Ramos (cell line): ENCODE data around the gene FARP1.

ENCODE experiments used
- in situ Hi-C: fragments of 300-500 bp; cut with MboI; formaldehyde crosslinking; loops from one replicate; pipeline ENCODE4 v1.14.3; 2022; ENCODE audit warnings: low sequenced_read_pairs; ENCODE audit not compliant: unreplicated experiment

FARP1 gene

GRCh38 chr13:98172590-98173422 lies 29.9 kb downstream of the FARP1 start:
- in situ Hi-C loops, result no loop called here

GRCh38 chr13:98173431-98174152 lies 30.7 kb downstream of the FARP1 start:
- in situ Hi-C loops, result no loop called here

GRCh38 chr13:98174307-98174706 lies 31.4 kb downstream of the FARP1 start:
- in situ Hi-C loops, result no loop called here

DNA sequence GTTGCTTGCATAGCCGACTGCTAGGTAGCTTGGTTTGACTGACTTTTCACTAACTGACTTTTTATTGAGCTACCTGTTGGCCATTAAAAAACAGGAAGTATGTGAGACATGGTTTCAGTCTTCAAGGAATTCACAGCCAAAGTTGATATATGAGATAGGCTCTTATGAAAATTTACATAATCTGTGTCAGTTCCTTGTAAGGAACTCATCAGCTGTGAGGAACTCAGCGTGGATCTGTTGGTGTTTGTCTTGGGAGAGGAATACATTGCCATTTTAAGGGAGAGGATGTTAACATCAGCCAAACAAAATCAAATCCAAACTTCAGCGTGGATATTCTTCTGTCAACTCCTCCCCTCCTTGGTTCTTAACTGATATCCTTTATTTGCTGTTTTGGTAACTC lies 32.1 kb downstream of the FARP1 start:
- in situ Hi-C loops, result no loop called here

GRCh38 chr13:98175823-98176222 lies 32.9 kb downstream of the FARP1 start:
- in situ Hi-C loops, result no loop called here

- in situ Hi-C loops, result no loop called here
Observed at GRCh38 chr13:98176777-98177608, 34.1 kb downstream of the FARP1 start, which contains the start of gene RNF113B. TSS of gene RNF113B (minus strand) at chr13:98177269. CDS start at chr13:98177236, 33 bp downstream.

- in situ Hi-C loops, result no loop called here
Observed at GRCh38 chr13:98180092-98180491, 37.2 kb downstream of the FARP1 start.

DNA sequence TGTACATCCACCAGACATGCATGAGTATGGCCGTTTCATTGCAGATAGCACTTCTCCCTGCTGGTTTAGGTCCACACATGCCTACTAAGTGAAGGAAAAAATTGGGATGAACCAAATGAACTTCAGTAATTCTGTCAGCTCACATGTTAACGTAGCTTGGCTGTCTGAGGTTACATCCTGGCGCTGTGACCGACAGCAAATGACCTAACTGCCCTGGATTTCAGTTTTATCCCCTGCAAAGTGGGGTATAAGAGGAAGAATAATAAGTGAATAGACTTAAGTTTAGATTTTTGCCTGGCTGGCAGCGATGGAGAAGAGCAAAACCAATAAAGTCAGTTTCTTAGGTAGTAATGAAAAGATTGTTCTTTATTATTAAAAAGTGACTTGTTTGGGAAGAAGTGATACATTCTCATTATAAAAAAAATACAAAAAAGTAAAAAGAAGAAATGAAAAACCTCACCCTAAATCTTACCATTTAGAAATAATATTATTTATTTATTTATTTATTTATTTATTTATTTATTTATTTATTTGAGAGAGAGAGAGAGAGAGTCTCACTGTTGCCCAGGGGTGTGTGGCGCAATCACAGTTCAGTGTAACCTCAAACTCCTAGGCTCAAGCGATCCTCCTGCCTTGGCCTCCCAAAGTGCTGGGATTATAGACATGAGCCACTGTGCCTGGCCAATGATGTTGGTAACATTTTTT lies 38.4 kb downstream of the FARP1 start:
- in situ Hi-C loops, result no loop called here

- in situ Hi-C loops, result no loop called here
Observed at GRCh38 chr13:98182153-98182552, 39.3 kb downstream of the FARP1 start.

DNA sequence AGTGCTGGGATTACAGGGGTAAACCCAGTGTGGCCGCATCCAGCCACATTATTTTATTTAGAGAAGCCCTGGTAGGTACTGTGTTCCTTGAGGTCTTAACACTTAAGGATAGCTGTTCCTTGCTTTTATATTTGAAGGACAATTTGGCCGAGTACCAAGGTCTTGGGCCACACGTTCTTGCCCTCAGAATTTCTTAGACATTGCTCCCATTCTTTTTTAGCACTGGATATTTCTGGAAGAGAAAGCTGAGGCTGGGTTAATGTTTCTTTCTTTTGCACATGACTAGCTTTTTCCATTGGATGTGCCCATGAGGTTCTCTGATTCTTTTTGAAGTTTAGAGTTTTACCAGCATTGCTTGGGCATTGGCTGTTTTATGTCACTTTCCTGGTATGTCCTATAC lies 39.7 kb downstream of the FARP1 start:
- in situ Hi-C loops, result no loop called here

GRCh38 chr13:98184792-98185191 lies 41.9 kb downstream of the FARP1 start:
- in situ Hi-C loops, result no loop called here

- in situ Hi-C loops, result no loop called here
Observed at GRCh38 chr13:98187155-98187964, 44.5 kb downstream of the FARP1 start.

- in situ Hi-C loops, result no loop called here
Observed at GRCh38 chr13:98187965-98188261, 45.0 kb downstream of the FARP1 start.

- in situ Hi-C loops, result no loop called here
Observed at GRCh38 chr13:98188544-98189166, 45.8 kb downstream of the FARP1 start.

DNA sequence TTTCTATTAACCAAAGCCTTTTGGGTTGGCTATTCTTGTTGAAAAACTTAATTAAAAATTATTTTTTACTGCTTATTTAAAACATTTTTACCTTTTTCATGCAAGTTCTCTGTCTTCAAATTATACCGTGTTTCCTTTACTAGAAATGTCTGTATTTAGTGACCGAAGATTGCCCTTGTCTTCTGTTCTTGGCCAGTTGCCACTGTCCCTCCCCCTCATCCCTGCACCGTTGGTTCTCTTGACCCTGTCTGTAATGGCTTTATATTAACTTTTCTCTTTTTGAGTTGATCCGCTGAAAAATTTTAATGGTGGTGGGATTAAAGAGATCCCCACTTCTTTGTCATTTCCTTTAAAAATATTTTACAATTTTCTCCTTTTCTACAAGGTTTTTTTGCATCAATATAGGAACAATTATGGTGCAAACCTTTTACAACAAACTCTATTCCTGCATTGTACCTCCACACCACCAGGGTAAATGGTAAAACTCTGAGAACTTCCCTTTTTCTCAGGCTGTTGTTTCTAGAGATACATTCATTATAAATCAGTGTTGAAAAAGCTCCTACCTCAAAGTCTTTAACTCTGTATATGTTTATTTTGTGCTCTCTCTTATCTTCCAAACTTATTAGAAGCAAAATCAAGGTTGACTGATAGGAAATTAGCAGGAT lies 47.1 kb downstream of the FARP1 start:
- in situ Hi-C loops, result no loop called here

GRCh38 chr13:98190889-98191444 lies 48.1 kb downstream of the FARP1 start:
- in situ Hi-C loops, result no loop called here

GRCh38 chr13:98192008-98192407 lies 49.1 kb downstream of the FARP1 start:
- in situ Hi-C loops, result no loop called here
